ENCODE measurements around the gene C16orf78.

C16orf78 gene

DNA sequence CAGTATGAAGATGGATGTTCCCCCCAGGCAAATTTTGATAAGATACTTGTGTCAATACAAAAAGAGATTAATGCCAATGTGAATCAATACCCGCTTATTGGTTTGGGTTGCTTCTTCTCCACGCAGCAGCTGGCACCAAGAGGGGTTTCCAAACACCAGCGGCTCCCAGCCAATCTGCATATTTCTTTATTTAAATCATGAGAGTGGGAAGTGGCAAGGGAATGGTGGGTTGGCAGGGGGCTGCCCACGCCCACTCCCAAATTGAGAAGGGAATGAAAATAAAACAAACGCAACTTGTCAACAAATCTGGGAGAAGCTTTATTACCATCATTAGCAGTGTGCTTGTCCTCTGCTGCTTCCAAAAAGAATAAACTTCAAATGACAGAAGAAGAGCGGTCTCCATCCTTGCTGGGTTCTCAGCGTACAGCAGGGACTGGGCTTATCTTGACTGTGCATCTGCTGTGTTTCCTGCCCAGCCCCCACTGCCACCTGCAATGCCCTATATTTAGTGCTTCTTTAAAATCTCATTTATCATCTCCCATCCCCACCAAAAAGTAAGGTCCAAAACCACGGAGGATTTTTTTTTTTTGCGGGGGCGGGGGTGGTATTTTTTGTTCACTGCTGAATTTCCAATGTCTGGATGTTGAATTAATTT lies 34.9 kb upstream of the C16orf78 start:
- WGBS (ENCODE audit: insufficient coverage, insufficient read length) = no CpG with 5 or more reads among the region's 10 CpGs
- Histone ChIP-seq H3K27ac (ENCODE audit: low read length) (no peak overlapping the region), H3K27me3 (ENCODE audit: control insufficient read depth, insufficient read depth, low read length) (no peaks in the 10 kb centered on the region), H3K9me3 (ENCODE audit: control insufficient read depth, insufficient read depth, low read length) (no peaks in the 10 kb centered on the region), H3K4me1 (ENCODE audit: control insufficient read depth, insufficient read depth, low read length) (no peaks in the 10 kb centered on the region), H3K4me3 (ENCODE audit: low read length) (no peak overlapping the region), H3K36me3 (ENCODE audit: control insufficient read depth, insufficient read depth, low read length) (no peaks in the 10 kb centered on the region)
- no peak for DNase-seq (ENCODE audit: low read depth, low spot score)

DNA sequence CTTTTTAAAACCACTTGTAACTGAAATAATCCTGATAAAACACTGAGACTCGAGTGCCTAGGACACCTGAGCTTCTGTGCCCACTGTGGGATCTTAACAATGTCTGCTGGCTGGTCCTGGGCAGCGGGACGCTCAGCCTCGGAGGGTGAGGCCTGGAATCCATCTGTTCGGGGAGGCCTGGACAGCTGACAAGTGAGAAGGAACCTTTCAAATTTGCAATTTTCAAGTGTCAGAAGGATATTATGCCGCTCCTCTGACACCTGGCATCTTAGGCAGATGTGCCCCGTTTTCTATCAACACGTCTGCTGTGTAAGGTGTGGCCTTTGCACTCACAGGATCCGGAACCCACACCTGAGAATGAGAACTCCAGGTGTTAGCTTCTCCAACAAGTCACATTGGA lies 33.1 kb upstream of the C16orf78 start:
- Histone ChIP-seq H3K4me3 (ENCODE audit: low read length) (no peak overlapping the region), H3K9me3 (ENCODE audit: control insufficient read depth, insufficient read depth, low read length) (no peaks in the 10 kb centered on the region), H3K27me3 (ENCODE audit: control insufficient read depth, insufficient read depth, low read length) (no peaks in the 10 kb centered on the region), H3K36me3 (ENCODE audit: control insufficient read depth, insufficient read depth, low read length) (no peaks in the 10 kb centered on the region), H3K27ac (ENCODE audit: low read length) (no peak overlapping the region), H3K4me1 (ENCODE audit: control insufficient read depth, insufficient read depth, low read length) (no peaks in the 10 kb centered on the region)
- DNase-seq (ENCODE audit: low read depth, low spot score) = no peak
- WGBS (ENCODE audit: insufficient coverage, insufficient read length) = no CpG with 5 or more reads among the region's 9 CpGs

DNA sequence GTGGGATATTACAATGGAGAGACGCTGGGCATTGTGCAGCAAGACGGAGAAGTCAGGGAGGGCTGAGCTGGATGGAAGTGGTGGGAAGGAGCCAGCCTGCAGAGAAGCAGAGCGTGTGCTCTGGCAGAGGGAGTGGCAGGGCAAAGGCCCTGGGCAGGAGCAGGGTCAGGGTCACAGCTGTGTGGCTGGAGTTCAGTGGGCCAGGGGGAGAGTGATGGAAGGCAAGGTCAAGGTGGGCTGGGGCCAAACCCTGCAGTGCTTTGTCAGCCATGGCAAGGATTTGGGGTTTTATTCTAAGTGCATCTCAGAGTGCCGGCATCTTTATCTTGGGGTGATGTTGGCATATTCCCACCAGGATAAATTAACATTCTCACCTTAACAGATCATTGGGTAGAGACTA lies 31.9 kb upstream of the C16orf78 start:
- WGBS (ENCODE audit: insufficient coverage, insufficient read length) = no CpG with 5 or more reads among the region's 4 CpGs
- Histone ChIP-seq H3K4me1 (ENCODE audit: control insufficient read depth, insufficient read depth, low read length) (no peaks in the 10 kb centered on the region), H3K36me3 (ENCODE audit: control insufficient read depth, insufficient read depth, low read length) (no peaks in the 10 kb centered on the region), H3K4me3 (ENCODE audit: low read length) (no peak overlapping the region), H3K9me3 (ENCODE audit: control insufficient read depth, insufficient read depth, low read length) (no peaks in the 10 kb centered on the region), H3K27me3 (ENCODE audit: control insufficient read depth, insufficient read depth, low read length) (no peaks in the 10 kb centered on the region), H3K27ac (ENCODE audit: low read length) (no peak overlapping the region)
- no peak for DNase-seq (ENCODE audit: low read depth, low spot score)

DNA sequence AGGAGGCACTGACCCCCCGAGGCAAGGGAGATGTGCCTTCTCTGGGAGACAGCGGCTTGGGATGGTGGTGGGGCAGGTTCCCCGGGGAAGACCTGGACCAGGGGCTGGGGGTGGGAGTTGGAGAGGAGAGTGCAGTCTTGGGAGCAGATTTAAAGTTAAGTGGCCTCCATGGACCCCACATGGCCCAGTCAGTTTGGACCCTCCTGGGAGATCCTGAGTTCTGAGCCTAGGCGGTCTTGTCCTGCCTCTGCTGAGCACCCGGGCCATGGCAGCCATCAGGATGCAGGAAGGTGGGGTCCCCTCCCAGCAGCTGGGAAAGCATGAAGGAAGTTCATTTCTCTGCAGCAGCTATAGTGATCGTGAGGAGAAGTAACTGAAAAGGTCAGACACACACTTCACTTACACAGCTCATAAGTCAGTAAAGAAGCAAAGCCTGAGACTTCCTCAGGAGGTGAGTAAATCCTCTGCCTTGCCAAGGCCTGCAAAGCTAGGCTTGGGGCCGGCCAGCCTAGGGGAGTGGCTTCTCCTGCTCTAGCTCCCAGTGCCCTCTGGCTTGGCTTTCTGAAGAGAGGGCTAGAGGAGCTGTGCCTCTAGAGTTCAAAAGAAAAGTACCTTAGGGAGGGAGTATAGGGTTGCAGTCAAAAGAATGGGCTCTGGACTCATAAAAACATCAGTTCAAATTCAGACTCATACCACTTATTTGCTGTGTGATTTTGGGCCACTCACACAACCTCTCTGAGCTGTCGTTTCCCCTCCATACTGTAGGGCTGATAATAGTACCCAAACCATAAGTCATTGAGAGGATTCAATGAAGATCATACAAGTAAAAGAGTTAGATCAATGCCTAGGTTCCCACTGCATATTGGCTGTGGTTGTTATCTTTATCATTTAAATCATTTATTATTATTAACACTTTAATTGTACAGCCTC lies 31.0 kb upstream of the C16orf78 start:
- H3K27ac ChIP-seq (ENCODE audit: low read length) = no peak overlapping the region
- no peaks in the 10 kb centered on the region for H3K27me3 ChIP-seq (ENCODE audit: control insufficient read depth, insufficient read depth, low read length)
- no peaks in the 10 kb centered on the region for H3K4me1 ChIP-seq (ENCODE audit: control insufficient read depth, insufficient read depth, low read length)
- H3K36me3 ChIP-seq (ENCODE audit: control insufficient read depth, insufficient read depth, low read length) = no peaks in the 10 kb centered on the region
- no CpG with 5 or more reads among the region's 8 CpGs for WGBS (ENCODE audit: insufficient coverage, insufficient read length)
- H3K4me3 ChIP-seq (ENCODE audit: low read length) = no peak overlapping the region
- DNase-seq (ENCODE audit: low read depth, low spot score) = no peak
- no peaks in the 10 kb centered on the region for H3K9me3 ChIP-seq (ENCODE audit: control insufficient read depth, insufficient read depth, low read length)

DNA sequence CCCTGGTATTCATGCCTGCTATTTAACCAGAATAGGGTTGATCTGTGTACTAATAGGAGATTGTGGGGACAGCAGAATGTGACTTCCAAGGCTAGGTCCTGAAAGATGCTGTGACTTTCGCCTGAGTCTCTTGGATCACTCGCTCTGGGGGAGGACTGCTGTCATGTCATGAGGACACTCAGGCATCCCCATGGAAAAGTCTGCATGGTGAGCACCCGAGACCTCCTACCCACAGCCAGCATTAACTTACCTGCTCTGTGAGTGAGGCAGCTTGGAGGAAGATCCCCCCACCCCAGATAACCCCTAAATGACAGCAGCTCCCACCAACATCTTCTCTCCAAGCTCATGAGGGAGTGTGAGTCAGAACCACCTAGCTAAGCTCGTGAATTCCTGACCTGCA lies 30.3 kb upstream of the C16orf78 start:
- Histone ChIP-seq H3K9me3 (ENCODE audit: control insufficient read depth, insufficient read depth, low read length) (no peaks in the 10 kb centered on the region), H3K27me3 (ENCODE audit: control insufficient read depth, insufficient read depth, low read length) (no peaks in the 10 kb centered on the region), H3K4me3 (ENCODE audit: low read length) (no peak overlapping the region), H3K36me3 (ENCODE audit: control insufficient read depth, insufficient read depth, low read length) (no peaks in the 10 kb centered on the region), H3K27ac (ENCODE audit: low read length) (no peak overlapping the region), H3K4me1 (ENCODE audit: control insufficient read depth, insufficient read depth, low read length) (no peaks in the 10 kb centered on the region)
- DNase-seq (ENCODE audit: low read depth, low spot score) = no peak
- WGBS (ENCODE audit: insufficient coverage, insufficient read length) = no CpG with 5 or more reads among the region's 4 CpGs

DNA sequence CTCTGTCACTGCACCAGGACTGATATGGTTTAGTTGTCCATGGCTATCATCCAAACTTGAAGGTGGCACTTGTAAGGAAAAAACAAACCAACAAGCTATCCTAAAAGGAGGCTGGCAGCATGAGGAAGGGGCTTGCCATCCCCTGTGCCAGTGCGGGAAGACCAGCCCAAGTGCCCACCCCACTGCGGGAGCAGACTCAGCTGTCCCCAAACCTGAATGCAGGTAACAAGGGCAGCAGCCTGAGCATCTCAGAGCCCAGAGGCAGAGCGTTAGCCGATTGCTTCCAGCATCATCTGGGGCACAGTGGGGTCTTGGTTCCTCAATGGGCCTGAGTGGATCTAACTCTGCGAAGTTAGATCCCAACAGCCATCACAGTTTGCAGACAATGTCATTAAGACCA lies 29.2 kb upstream of the C16orf78 start:
- Histone ChIP-seq H3K4me1 (ENCODE audit: control insufficient read depth, insufficient read depth, low read length) (no peaks in the 10 kb centered on the region), H3K4me3 (ENCODE audit: low read length) (no peak overlapping the region), H3K27me3 (ENCODE audit: control insufficient read depth, insufficient read depth, low read length) (no peaks in the 10 kb centered on the region), H3K9me3 (ENCODE audit: control insufficient read depth, insufficient read depth, low read length) (no peaks in the 10 kb centered on the region), H3K36me3 (ENCODE audit: control insufficient read depth, insufficient read depth, low read length) (no peaks in the 10 kb centered on the region), H3K27ac (ENCODE audit: low read length) (no peak overlapping the region)
- no CpG with 5 or more reads among the region's 5 CpGs for WGBS (ENCODE audit: insufficient coverage, insufficient read length)
- no peak for DNase-seq (ENCODE audit: low read depth, low spot score)

DNA sequence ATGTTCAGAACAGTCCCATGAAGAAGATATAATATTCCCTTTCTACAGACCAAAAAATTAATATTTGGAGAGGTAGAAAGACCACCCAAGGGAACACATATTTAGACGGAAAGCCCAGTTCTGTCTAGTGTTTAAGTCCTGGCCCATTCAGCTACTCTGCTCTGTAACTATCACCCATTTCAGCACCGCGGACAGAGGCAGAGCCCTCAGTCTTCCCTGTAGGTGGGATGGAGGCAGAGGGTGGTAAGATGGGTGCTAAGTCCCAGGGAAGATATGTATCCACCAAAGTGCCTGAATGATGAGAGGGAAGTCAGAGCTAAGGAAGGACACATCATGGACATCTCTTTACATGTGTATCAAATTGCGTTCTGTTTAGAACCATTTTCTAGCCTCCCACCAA lies 27.8 kb upstream of the C16orf78 start:
- H3K9me3 ChIP-seq (ENCODE audit: control insufficient read depth, insufficient read depth, low read length) = no peaks in the 10 kb centered on the region
- H3K27ac ChIP-seq (ENCODE audit: low read length) = no peak overlapping the region
- no peaks in the 10 kb centered on the region for H3K36me3 ChIP-seq (ENCODE audit: control insufficient read depth, insufficient read depth, low read length)
- H3K4me3 ChIP-seq (ENCODE audit: low read length) = no peak overlapping the region
- no CpG with 5 or more reads among the region's 4 CpGs for WGBS (ENCODE audit: insufficient coverage, insufficient read length)
- peaks cover 4% of the 10 kb centered on the region; the same call in 1 of the 2 replicates for H3K4me1 ChIP-seq (ENCODE audit: control insufficient read depth, insufficient read depth, low read length)
- DNase-seq (ENCODE audit: low read depth, low spot score) = no peak
- no peaks in the 10 kb centered on the region for H3K27me3 ChIP-seq (ENCODE audit: control insufficient read depth, insufficient read depth, low read length)

DNA sequence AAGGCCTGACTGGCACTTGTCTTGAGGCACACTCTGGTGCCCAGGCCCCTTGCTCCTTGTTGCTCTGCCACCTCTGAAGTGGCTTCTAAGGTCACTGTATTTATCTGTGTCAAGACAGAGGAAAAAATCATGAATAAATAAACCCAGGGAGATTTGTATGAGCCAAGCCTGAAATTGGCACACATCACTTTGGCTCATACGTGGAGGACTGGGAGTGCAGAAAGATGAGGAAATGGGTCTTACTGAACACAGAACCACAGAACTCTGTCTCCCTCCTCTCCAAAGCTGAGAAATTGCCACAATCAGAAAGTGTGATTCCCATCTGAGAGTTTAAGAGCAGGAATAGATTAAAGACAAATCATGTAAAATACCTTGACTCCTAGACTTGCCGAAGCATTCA lies 27.1 kb upstream of the C16orf78 start:
- Histone ChIP-seq H3K4me3 (ENCODE audit: low read length) (no peak overlapping the region), H3K27ac (ENCODE audit: low read length) (no peak overlapping the region), H3K4me1 (ENCODE audit: control insufficient read depth, insufficient read depth, low read length) (peaks cover 4% of the 10 kb centered on the region; the same call in 1 of the 2 replicates), H3K36me3 (ENCODE audit: control insufficient read depth, insufficient read depth, low read length) (no peaks in the 10 kb centered on the region), H3K27me3 (ENCODE audit: control insufficient read depth, insufficient read depth, low read length) (no peaks in the 10 kb centered on the region), H3K9me3 (ENCODE audit: control insufficient read depth, insufficient read depth, low read length) (no peaks in the 10 kb centered on the region)
- no CpG with 5 or more reads among the region's 2 CpGs for WGBS (ENCODE audit: insufficient coverage, insufficient read length)
- no peak for DNase-seq (ENCODE audit: low read depth, low spot score)

DNA sequence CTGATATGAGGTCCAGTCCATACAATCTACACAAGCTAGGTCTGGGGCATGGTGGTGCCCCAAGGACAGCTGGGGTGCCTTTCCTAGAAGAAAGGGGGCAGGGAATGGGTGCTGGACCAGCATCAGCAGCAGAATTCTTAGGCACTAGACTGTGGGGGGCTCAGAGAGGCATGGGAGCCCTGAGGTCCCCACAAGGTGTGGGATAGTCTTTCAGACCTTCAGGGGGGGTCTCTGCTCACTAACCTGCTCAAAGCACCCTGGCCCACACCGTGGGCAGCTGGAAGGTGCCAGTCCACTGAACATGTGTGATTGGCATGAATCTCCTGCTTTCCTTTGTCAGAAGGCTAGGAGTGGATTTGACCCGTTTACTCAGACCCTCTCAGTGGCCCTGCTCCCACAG lies 26.1 kb upstream of the C16orf78 start:
- H3K27me3 ChIP-seq (ENCODE audit: control insufficient read depth, insufficient read depth, low read length) = no peaks in the 10 kb centered on the region
- no peaks in the 10 kb centered on the region for H3K9me3 ChIP-seq (ENCODE audit: control insufficient read depth, insufficient read depth, low read length)
- H3K4me1 ChIP-seq (ENCODE audit: control insufficient read depth, insufficient read depth, low read length) = peaks cover 4% of the 10 kb centered on the region; the same call in 1 of the 2 replicates
- no peak for DNase-seq (ENCODE audit: low read depth, low spot score)
- H3K27ac ChIP-seq (ENCODE audit: low read length) = no peak overlapping the region
- no peak overlapping the region for H3K4me3 ChIP-seq (ENCODE audit: low read length)
- H3K36me3 ChIP-seq (ENCODE audit: control insufficient read depth, insufficient read depth, low read length) = no peaks in the 10 kb centered on the region
- WGBS (ENCODE audit: insufficient coverage, insufficient read length) = no CpG with 5 or more reads among the region's 2 CpGs

DNA sequence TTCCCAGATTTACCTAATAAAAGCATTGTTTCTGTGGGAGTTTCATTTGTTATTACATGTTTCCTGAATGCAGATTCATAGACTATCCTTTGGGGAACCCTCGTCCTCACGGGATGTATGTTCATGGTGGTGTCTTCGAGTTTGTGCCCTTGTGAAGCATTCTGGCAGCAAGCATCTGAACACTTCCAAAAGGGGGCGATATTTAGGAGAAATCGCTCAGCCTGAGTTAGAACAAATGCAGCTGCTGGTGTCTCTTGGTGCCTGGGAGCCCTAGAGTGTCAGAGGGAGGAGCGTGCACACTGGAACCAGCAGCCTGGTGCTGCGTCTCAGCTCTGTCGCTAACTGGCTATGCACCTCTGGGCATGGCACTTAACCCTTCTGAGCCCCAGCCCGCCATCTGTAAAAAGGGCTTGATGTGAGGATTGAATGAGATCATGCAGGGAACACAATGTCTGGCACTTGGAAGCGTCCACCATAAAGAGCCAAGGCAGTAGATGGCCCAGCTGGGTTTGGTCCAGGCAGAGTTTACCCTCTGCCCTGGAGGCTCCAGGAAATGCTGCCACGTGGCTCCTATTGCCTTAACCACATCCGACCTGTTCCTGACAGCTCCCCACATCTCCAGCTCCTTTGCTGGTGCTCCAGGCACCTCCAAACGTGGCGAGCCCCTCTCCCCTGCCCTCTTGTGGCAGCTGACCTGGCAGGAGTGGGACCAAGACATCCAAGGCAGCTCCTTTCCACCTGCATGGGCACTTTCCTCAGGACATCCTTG lies 25.0 kb upstream of the C16orf78 start:
- Histone ChIP-seq H3K9me3 (ENCODE audit: control insufficient read depth, insufficient read depth, low read length) (no peaks in the 10 kb centered on the region), H3K4me3 (ENCODE audit: low read length) (no peak overlapping the region), H3K36me3 (ENCODE audit: control insufficient read depth, insufficient read depth, low read length) (no peaks in the 10 kb centered on the region), H3K4me1 (ENCODE audit: control insufficient read depth, insufficient read depth, low read length) (peaks cover 4% of the 10 kb centered on the region; the same call in 1 of the 2 replicates), H3K27ac (ENCODE audit: low read length) (no peak overlapping the region), H3K27me3 (ENCODE audit: control insufficient read depth, insufficient read depth, low read length) (no peaks in the 10 kb centered on the region)
- WGBS (ENCODE audit: insufficient coverage, insufficient read length) = no CpG with 5 or more reads among the region's 14 CpGs
- DNase-seq (ENCODE audit: low read depth, low spot score) = no peak

Data from iPS DF 6.9 (cell line).